Right lobe of liver (tissue), 4 donors: ENCODE data around the gene RNF26.

Experiments
- POLR2A ChIP-seq: fragments of 450-650 bp; IDR thresholded peaks from one replicate; pipeline ENCODE4 v1.6.1; 2017; ENCODE audit warnings: antibody characterized with exemption, mild to moderate bottlenecking
- TF ChIP-seq, protein P1 (sequence below), 4 donors: fragments of 200-600 bp in 3 of 4; fragments of 450-650 bp in 1 of 4; IDR thresholded peaks; one replicate each; pipeline versions ENCODE4 v1.5.1 to v1.8.0; 2016 to 2022; ENCODE audit warnings: antibody characterized with exemption in 4 of 4, mild to moderate bottlenecking in 2 of 4
- donor health status: DM: no; HTN: no; CAD: no.
- donor health status: DM: no; HTN: no; CAD: no.
- donor health status: DM: no; HTN: yes; CAD: no.

DNA sequence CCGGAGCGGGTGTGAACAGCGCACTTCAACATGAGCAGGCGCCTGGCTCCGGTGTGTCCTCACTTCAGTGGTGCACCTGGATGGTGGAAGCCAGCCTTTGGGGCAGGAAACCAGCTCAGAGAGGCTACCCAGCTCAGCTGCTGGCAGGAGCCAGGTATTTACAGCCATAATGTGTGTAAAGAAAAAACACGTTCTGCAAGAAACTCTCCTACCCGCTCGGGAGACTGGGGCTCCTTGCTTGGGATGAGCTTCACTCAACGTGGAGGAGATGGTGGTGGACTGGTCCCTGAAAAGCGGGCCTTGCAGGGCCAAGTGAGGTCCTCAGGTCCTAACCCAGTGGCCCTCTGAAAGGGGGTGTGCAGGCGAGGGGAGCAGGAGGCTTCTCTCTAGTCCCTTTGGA lies 24.9 kb upstream of the RNF26 start:
- TF ChIP-seq, protein P1, sequence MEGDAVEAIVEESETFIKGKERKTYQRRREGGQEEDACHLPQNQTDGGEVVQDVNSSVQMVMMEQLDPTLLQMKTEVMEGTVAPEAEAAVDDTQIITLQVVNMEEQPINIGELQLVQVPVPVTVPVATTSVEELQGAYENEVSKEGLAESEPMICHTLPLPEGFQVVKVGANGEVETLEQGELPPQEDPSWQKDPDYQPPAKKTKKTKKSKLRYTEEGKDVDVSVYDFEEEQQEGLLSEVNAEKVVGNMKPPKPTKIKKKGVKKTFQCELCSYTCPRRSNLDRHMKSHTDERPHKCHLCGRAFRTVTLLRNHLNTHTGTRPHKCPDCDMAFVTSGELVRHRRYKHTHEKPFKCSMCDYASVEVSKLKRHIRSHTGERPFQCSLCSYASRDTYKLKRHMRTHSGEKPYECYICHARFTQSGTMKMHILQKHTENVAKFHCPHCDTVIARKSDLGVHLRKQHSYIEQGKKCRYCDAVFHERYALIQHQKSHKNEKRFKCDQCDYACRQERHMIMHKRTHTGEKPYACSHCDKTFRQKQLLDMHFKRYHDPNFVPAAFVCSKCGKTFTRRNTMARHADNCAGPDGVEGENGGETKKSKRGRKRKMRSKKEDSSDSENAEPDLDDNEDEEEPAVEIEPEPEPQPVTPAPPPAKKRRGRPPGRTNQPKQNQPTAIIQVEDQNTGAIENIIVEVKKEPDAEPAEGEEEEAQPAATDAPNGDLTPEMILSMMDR (IDR thresholded peaks at IDR 0.05), result no peak
- no peak for TF ChIP-seq POLR2A
